OCI-LY1 (cell line): ENCODE data around the gene CCDC154.

ENCODE experiments used
- H2AFZ ChIP-seq: fragments of 200-600 bp; sonication (generic), shearing (Covaris generic); 2 replicates; pipeline ENCODE4 v1.6.0; 2014; ENCODE audit warnings: antibody characterized with exemption, mild to moderate bottlenecking, low read length
- H3F3A ChIP-seq: fragments of 200-600 bp; sonication (generic), shearing (Covaris generic); 2 replicates; pipeline ENCODE4 v1.6.0; 2014; ENCODE audit warnings: mild to moderate bottlenecking, antibody characterized with exemption, low read length, moderate library complexity; ENCODE audit not compliant: insufficient read depth
- H3K27ac ChIP-seq: fragments of 200-600 bp; sonication (generic); 2 replicates; pipeline ENCODE4 v1.5.1; 2014; ENCODE audit warnings: low read length, mixed run types, mild to moderate bottlenecking, low read depth; ENCODE audit not compliant: poor library complexity, severe bottlenecking
- H3K27me3 ChIP-seq: fragments of 200-600 bp; sonication (generic); 2 replicates; pipeline ENCODE4 v1.6.0; 2014; ENCODE audit warnings: antibody characterized with exemption, mild to moderate bottlenecking, low read length, moderate library complexity; ENCODE audit not compliant: insufficient read depth
- H3K36me3 ChIP-seq: fragments of 200-600 bp; sonication (generic); 2 replicates; pipeline ENCODE4 v1.6.1; 2014; ENCODE audit warnings: mild to moderate bottlenecking, antibody characterized with exemption, low read length, moderate library complexity, mixed read lengths; ENCODE audit not compliant: insufficient read depth
- H3K4me1 ChIP-seq: fragments of 200-600 bp; sonication (generic); 2 replicates; pipeline ENCODE4 v1.5.1; 2014; ENCODE audit warnings: mild to moderate bottlenecking, low read length, moderate library complexity; ENCODE audit not compliant: insufficient read depth, severe bottlenecking
- H3K4me2 ChIP-seq: fragments of 200-600 bp; sonication (generic), shearing (Covaris generic); 2 replicates; pipeline ENCODE4 v1.6.1; 2014; ENCODE audit warnings: low read length
- H3K4me3 ChIP-seq: fragments of 200-600 bp; sonication (generic); 2 replicates; pipeline ENCODE4 v1.5.1; 2014; ENCODE audit warnings: low read length, low read depth, mild to moderate bottlenecking, mixed read lengths; ENCODE audit not compliant: poor library complexity, severe bottlenecking
- H3K79me2 ChIP-seq: fragments of 200-600 bp; shearing (Covaris generic); 2 replicates; pipeline ENCODE4 v1.6.1; 2016; ENCODE audit warnings: mixed run types, low read length, mixed read lengths; ENCODE audit not compliant: insufficient read depth
- H3K9ac ChIP-seq: fragments of 200-600 bp; sonication (generic), shearing (Covaris generic); 2 replicates; pipeline ENCODE4 v1.6.1; 2014; ENCODE audit warnings: mild to moderate bottlenecking, low read length, mixed read lengths
- H3K9me2 ChIP-seq: fragments of 200-600 bp; sonication (generic), shearing (Covaris generic); 2 replicates; pipeline ENCODE4 v1.6.1; 2014; ENCODE audit warnings: low read depth, mild to moderate bottlenecking, low read length, mixed read lengths
- H3K9me3 ChIP-seq: fragments of 200-600 bp; shearing (Covaris generic); 2 replicates; pipeline ENCODE4 v1.6.1; 2014; ENCODE audit warnings: low read length, mixed read lengths
- H4K20me1 ChIP-seq: fragments of 200-600 bp; sonication (generic), shearing (Covaris generic); 2 replicates; pipeline ENCODE4 v1.6.0; 2016; ENCODE audit warnings: mild to moderate bottlenecking, low read length; ENCODE audit not compliant: insufficient read depth
- CTCF ChIP-seq: fragments of 200-600 bp; sonication (generic), shearing (Covaris generic); IDR thresholded peaks from 2 replicates; pipeline ENCODE4 v1.5.1; 2017; ENCODE audit warnings: mild to moderate bottlenecking, antibody characterized with exemption, low read length, moderate library complexity, mixed read lengths
- EZH2 ChIP-seq: fragments of 200-600 bp; sonication (generic), shearing (Covaris generic); IDR thresholded peaks from 2 replicates; pipeline ENCODE4 v1.8.0; 2017; ENCODE audit warnings: borderline replicate concordance, mixed run types, mild to moderate bottlenecking, antibody characterized with exemption, low read length, moderate library complexity, mixed read lengths

CCDC154 gene

GRCh38 chr16:1455190-1456171 is 11.1 kb upstream of the CCDC154 start:
- Histone ChIP-seq H3K4me3 (no peak overlapping the region), H3K4me1 (no peaks in the 10 kb centered on the region), H3K27ac (no peak overlapping the region), H3K9ac (no peak overlapping the region), H3K9me3 (no peaks in the 10 kb centered on the region), H2AFZ (no peak overlapping the region), H3K4me2 (no peak overlapping the region), H3K9me2 (no peaks in the 10 kb centered on the region), H3K36me3 (peaks cover 31% of the 10 kb centered on the region), H3K27me3 (no peaks in the 10 kb centered on the region), H3F3A (no peaks in the 10 kb centered on the region), H4K20me1 (no peaks in the 10 kb centered on the region), H3K79me2 (no peaks in the 10 kb centered on the region)
- TF ChIP-seq CTCF (no peak), EZH2 (no peak)

DNA sequence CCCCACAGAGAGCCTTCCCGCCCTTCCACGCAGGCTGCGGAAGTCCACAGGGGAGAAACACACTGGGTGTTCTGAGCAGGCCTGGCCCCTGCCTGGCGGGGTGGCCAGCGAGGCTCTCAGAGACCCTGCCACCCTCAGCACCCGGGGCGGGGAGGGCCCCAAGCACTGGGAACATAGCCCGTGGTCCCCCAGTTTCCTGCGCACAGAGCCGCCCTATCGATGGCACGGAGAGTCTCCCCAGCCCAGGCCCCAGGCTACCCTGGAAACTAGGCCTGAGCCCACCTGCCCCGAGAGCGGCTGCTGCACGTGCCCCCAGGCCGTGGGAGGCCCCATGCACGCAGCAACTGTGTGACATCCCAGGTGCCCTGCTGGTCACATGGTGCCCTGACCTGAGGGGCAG is 10.2 kb upstream of the CCDC154 start:
- Histone ChIP-seq H3K27me3 (no peaks in the 10 kb centered on the region), H4K20me1 (no peaks in the 10 kb centered on the region), H3K4me1 (no peaks in the 10 kb centered on the region), H3K79me2 (no peaks in the 10 kb centered on the region), H3K4me2 (no peak overlapping the region), H3K4me3 (no peak overlapping the region), H2AFZ (no peak overlapping the region), H3K27ac (no peak overlapping the region), H3K9ac (no peak overlapping the region), H3K36me3 (peaks cover 25% of the 10 kb centered on the region; the same call in 1 of the 2 replicates), H3F3A (no peaks in the 10 kb centered on the region), H3K9me3 (no peaks in the 10 kb centered on the region), H3K9me2 (no peaks in the 10 kb centered on the region)
- TF ChIP-seq CTCF (no peak), EZH2 (no peak)

DNA sequence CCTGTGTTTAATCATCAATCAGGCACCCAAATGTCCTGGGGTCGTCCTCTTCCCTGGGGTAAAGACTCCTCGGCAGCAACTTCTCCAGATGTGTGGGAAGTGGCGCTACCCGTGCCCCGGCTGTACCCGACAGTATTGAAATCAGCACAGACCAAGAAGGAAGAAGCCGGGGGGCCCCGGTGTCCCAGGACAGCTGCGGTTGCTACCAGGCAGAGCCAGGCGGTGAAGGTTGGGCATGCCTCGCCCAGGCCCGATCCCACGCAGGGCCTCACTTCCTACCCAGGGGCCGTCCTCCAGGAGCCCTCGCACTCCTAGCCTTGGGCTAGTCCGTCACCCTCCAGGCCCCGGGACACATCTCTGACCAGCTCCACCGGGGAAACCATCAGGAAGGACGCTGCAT is 9.0 kb upstream of the CCDC154 start:
- Histone ChIP-seq H4K20me1 (no peaks in the 10 kb centered on the region), H3K9me3 (no peaks in the 10 kb centered on the region), H3K4me2 (no peak overlapping the region), H3K27me3 (no peaks in the 10 kb centered on the region), H3K9ac (no peak overlapping the region), H3K9me2 (no peaks in the 10 kb centered on the region), H3K4me3 (no peak overlapping the region), H3K36me3 (peaks cover 25% of the 10 kb centered on the region; the same call in 1 of the 2 replicates), H3K4me1 (no peaks in the 10 kb centered on the region), H3F3A (no peaks in the 10 kb centered on the region), H3K27ac (no peak overlapping the region), H2AFZ (no peak overlapping the region), H3K79me2 (no peaks in the 10 kb centered on the region)
- TF ChIP-seq EZH2 (no peak), CTCF (no peak)
